SHP77 treated with DMSO at 0.1 percent for 48 hours (cell line): ENCODE data around the gene OSCP1.

ENCODE experiments used
- DNase-seq: peaks from one replicate; lab custom pipeline; 2025; lab: John Stamatoyannopoulos, UW

OSCP1 gene

DNA sequence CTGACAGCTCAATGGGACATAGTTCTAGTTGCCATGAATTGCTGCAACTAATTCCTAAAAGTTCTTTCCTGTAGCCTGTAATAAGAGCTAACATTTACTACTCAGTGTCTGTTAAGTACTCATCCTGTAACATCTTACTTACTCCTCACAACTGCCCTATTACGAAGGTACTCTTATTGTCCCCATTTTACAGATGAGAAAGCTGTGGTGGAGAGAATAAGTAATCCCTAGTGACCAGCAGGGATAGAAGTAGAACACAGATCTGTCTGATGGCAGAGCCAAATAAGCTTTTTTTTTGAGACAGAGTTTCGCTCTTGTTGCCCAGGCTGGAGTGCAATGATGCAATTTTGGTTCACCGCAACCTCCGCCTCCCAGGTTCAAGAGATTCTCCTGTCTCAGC lies 67.6 kb downstream of the OSCP1 start:
- DNase-seq: no peak

DNA sequence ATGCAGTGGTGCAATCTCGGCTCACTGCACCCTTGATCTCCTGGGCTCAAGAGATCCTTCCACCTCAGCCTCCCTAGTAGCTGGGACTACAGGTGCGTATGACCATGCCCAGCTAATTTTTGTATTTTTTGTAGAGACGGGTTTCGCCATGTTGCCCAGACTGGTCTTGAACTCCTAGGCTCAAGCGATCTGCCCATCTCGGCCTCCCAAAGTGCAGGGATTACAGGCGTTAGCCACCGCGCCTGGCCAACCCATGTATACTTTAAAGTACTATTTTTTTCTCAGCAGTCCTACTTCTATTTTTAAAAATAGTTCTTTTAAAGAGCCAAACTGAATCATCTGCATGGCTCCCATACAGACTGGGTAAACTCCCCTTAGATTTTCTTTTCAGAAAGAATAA lies 68.0 kb downstream of the OSCP1 start:
- no peak for DNase-seq

DNA sequence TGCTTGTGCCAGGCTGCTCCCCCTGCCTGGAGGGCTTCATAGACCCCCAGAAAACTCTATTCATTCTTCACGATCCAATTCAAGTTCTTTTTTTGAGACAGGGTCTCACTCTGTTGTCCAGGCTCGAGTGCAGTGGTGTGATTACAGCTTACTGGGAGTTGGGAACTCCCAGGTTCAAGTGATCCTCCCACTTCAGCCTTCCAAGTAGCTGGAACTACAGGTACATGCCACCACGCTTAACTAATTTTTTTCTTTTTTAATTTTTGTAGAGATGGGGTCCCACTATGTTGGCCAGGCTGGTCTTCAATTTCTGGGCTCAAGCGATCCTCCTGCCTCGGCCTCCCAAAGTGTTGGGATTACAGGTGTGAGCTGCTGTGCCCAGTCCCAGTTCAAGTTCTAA lies 68.8 kb downstream of the OSCP1 start:
- no peak for DNase-seq

DNA sequence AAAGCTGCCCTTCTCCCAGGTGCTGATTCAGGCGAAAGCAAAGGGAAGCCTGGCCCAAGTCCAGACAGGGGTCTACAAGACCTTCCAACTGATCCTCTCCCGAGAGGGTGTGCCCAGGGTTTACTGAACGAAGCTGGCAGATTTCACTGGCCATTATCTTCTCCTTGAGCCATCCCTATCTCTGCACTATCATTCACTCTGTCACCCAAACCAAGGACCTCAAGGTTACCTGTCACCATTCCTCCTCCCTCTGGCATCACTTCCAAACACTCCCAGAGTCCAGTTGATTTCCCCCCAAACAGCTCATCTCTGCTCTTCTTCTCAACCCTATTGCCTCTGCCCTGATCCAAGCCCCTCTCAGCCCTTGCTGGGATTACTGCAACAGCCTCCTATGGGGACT lies 69.5 kb downstream of the OSCP1 start:
- DNase-seq: no peak

DNA sequence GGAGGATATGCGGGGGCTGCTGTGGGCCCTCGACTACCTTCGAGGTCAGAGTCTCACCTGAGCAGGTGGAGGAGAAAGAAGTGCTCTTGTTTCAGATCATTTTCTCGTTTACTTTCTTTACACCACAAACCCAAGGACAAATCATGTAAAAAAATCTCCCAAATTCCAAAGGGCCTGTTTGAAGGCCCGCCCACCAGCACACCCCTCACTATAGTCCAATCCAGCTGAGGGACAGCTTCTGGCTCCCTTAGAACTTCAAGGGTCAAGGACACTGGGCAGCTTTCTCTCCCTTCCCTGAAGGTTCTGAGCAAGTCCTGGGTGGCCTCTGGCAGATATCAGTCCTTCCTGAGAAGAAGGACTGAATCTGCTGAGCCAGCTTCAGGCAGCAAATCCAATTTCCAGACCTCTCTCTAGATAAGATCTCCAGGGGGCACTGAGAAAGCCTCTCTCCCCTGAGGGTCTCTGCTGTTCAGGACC lies 70.1 kb downstream of the OSCP1 start:
- DNase-seq: no peak

DNA sequence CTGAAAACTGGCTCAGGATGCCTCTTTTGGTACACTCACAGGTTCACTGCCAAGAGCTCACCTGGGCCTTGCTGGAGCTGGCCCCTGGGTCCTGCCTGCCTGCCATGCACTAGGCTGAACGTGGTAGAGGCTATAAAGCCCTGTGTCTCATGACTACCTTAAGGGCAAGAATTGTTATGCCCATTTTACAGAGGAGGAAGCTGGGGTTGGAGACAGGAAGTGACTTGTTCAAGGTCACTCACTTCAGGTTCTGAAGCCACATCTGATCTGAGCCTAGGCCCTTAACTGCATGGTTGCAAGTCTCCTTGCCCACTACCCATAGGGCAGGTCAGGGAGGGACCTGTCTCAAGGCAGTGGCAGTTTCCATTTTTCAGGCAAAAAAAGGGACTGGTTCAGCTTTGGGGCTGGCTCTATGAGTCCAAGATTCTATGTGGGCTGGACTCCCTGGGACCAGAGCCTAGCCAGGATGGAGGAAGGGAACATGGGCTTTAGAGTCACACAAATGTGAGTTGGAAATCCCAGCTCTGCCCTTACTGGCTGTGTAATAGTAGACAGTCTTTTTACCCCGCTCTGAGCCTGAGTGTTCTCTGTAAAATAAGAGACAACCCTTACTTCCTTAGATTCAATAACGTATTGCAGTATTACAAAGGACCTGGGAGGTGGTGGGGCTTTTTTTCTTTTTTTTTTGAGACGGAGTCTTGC lies 72.3 kb downstream of the OSCP1 start:
- DNase-seq: no peak

DNA sequence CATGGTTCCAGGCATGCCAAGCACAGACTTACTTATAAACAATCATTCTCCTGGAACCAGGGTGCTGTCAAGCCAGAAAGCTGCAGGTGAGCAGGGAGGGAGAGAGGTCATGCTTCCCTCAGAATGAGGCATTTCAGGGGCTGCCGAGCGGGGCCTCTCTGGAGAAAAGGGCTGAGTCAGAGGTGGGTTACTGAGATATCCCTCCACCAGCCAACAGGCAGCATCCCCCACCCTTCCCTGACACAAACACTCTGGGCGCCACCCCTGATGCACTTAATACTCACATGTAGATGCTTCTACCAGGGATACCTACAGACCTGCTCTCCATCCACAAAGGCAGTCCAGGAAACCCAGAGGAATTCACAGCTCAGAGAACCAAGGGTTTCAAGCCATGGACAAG lies 77.6 kb downstream of the OSCP1 start:
- no peak for DNase-seq

DNA sequence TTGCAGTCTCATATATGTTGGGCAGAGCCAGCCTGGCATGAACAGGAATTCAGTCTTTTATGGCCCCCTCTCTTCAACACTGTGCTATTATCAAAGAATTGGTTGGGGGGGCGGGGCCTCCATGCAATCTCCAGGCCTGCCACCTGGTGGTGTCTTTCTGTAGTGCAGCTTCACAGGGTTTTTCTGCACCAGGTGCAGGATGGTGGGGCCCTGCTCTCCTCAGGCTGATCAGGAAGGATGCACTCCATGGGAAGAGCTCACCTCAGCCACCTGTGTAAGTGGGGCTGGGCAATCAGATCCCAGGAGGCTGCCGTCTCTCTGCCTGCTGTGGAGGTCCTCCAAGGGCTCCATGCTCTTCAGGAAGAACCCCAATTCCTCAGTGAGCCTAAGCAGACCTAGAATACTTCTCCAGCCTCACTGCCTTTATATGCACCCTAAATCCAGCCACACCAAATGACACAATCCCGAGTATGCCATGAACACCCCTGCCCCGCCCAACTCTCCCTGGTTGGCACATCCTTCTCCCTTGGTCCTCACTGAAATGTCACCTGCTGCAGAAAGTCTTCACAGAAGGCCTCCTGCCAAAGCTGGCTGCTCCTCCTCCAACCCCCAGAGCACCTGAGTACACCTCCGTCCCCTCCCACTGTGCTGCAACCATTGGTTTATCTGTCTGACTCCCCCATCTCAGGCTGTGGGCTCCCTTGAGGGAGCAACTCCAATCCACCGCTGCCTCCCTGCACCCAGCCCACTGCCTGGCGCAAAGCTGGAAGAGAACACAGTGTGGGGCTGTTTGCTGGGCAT lies 81.0 kb downstream of the OSCP1 start:
- DNase-seq: peak; percentile 5
